CD14-positive monocyte (primary cell): ENCODE data around the gene PARVB. TPM values are rescaled to one million over a fixed set of nuclear protein-coding genes. Genes with fewer than 3 reads are reported as not detected.

Source experiments
- DNase-seq, 3 donors: peaks; one replicate each; pipeline ENCODE4 v3.0.0-alpha.2; 2011 to 2022
- H2AFZ ChIP-seq: 2 replicates; pipeline ENCODE4 v1.6.0; 2012; ENCODE audit warnings: mild to moderate bottlenecking, low read depth, low read length, inconsistent platforms; ENCODE audit not compliant: insufficient read depth, poor library complexity, severe bottlenecking
- H3K27ac ChIP-seq, 2 donors: 1 replicate in 1 of 2; 2 replicates in 1 of 2; pipeline ENCODE4 v1.5.1; 2012 to 2013; ENCODE audit warnings: low read length in 2 of 2, control low read depth in 1 of 2, inconsistent platforms in 1 of 2, low read depth in 1 of 2, mild to moderate bottlenecking in 1 of 2
- H3K27me3 ChIP-seq, 2 donors: one replicate each; pipeline versions ENCODE4 v1.6.0 to v1.6.1; 2011 to 2013; ENCODE audit warnings: low read length in 2 of 2; ENCODE audit not compliant: control insufficient read depth in 2 of 2, insufficient read depth in 2 of 2
- H3K36me3 ChIP-seq, 2 donors: replicated peaks in 1 of 2; 1 replicate in 1 of 2; 2 replicates in 1 of 2; pipeline versions ENCODE4 v1.5.1 to v1.6.1; 2012 to 2013; ENCODE audit warnings: low read length in 2 of 2, control low read depth in 1 of 2, inconsistent platforms in 1 of 2, mild to moderate bottlenecking in 1 of 2; ENCODE audit not compliant: insufficient read depth in 2 of 2, control insufficient read depth in 1 of 2
- H3K4me1 ChIP-seq, 2 donors: 1 replicate in 1 of 2; 2 replicates in 1 of 2; pipeline versions ENCODE4 v1.5.1 to v1.6.1; 2012 to 2013; ENCODE audit warnings: low read length in 2 of 2, control low read depth in 1 of 2, inconsistent platforms in 1 of 2, mild to moderate bottlenecking in 1 of 2, moderate library complexity in 1 of 2; ENCODE audit not compliant: insufficient read depth in 2 of 2, control insufficient read depth in 1 of 2
- H3K4me2 ChIP-seq: replicated peaks from 2 replicates; pipeline ENCODE3; 2012; ENCODE audit warnings: low read length, moderate library complexity, mild to moderate bottlenecking; ENCODE audit not compliant: poor library complexity, severe bottlenecking; ENCODE audit errors: extremely low read depth
- H3K4me3 ChIP-seq, 3 experiments: fragments of 200-600 bp in 1 of 3; sonication (generic) in 1 of 3; replicated peaks in 1 of 3; 1 replicate in 2 of 3; 2 replicates in 1 of 3; pipeline ENCODE4 v1.5.1; 2011 to 2013; ENCODE audit warnings: low read length in 3 of 3, mild to moderate bottlenecking in 3 of 3, control low read depth in 2 of 3, low read depth in 2 of 3, inconsistent platforms in 1 of 3, moderate library complexity in 1 of 3
- H3K79me2 ChIP-seq: 2 replicates; pipeline ENCODE4 v1.6.0; 2012; ENCODE audit warnings: mild to moderate bottlenecking, control low read depth, inconsistent platforms, low read length, moderate library complexity; ENCODE audit not compliant: insufficient read depth
- H3K9ac ChIP-seq: 2 replicates; pipeline ENCODE4 v1.6.0; 2017; ENCODE audit warnings: low read length, mild to moderate bottlenecking; ENCODE audit not compliant: insufficient read depth, poor library complexity, severe bottlenecking
- H3K9me3 ChIP-seq, 2 donors: replicated peaks in 1 of 2; 1 replicate in 1 of 2; 2 replicates in 1 of 2; pipeline versions ENCODE4 v1.5.1 to v1.6.1; 2012 to 2013; ENCODE audit warnings: low read length in 2 of 2, control low read depth in 1 of 2; ENCODE audit not compliant: control insufficient read depth in 1 of 2, insufficient read depth in 1 of 2
- H4K20me1 ChIP-seq: 2 replicates; pipeline ENCODE4 v1.6.0; 2012; ENCODE audit warnings: mild to moderate bottlenecking, low read length, control low read depth, moderate library complexity; ENCODE audit not compliant: insufficient read depth
- H3K27ac Mint-ChIP-seq, 7 donors: one replicate each; pipeline ENCODE4 v1.8.0; 2020; ENCODE audit warnings: mild to moderate bottlenecking in 7 of 7, mixed read lengths in 7 of 7, moderate library complexity in 6 of 7, inconsistent platforms in 2 of 7
- H3K27me3 Mint-ChIP-seq, 3 donors: one replicate each; pipeline ENCODE4 v1.8.0; 2021 to 2022; ENCODE audit warnings: low read depth in 3 of 3, mild to moderate bottlenecking in 3 of 3, mixed read lengths in 3 of 3, moderate library complexity in 3 of 3, inconsistent platforms in 1 of 3
- H3K36me3 Mint-ChIP-seq, 2 donors: one replicate each; pipeline ENCODE4 v1.8.0; 2020; ENCODE audit warnings: mixed read lengths in 2 of 2, inconsistent platforms in 1 of 2, mild to moderate bottlenecking in 1 of 2
- H3K4me1 Mint-ChIP-seq: one replicate; pipeline ENCODE4 v1.8.0; 2020; ENCODE audit warnings: mild to moderate bottlenecking, mixed read lengths
- H3K4me3 Mint-ChIP-seq, 2 donors: one replicate each; pipeline ENCODE4 v1.8.0; 2020; ENCODE audit warnings: mild to moderate bottlenecking in 2 of 2, mixed read lengths in 2 of 2, moderate library complexity in 1 of 2
- H3K9me3 Mint-ChIP-seq, 7 donors: one replicate each; pipeline ENCODE4 v1.8.0; 2020 to 2022; ENCODE audit warnings: mixed read lengths in 7 of 7, mild to moderate bottlenecking in 6 of 7, moderate library complexity in 6 of 7, inconsistent platforms in 2 of 7
- CTCF ChIP-seq: fragments of 200-600 bp; IDR thresholded peaks from one replicate; pipeline ENCODE4 v1.8.0; 2022; ENCODE audit warnings: antibody characterized with exemption, mild to moderate bottlenecking
- WGBS: methylation state at CpG from one replicate; pipeline ENCODE4 v1.1.5; 2013; ENCODE audit warnings: missing lambda C conversion rate; ENCODE audit not compliant: insufficient coverage; 5-methylcytosine and 5-hydroxymethylcytosine counted together
- intact Hi-C, 2 donors: fragments of 100-400 bp; cut with micrococcal nuclease; formaldehyde crosslinking; loops; one replicate each; pipeline versions ENCODE4 v1.15.0 to v1.15.1; 2023
- polyA plus RNA-seq, 3 donors: library from polyadenylated mRNA; depleted of rRNA in 1 of 3; unstranded in 2 of 3; stranded (reverse) in 1 of 3; fragments of 300-500 nt in 2 of 3; fragments of >200 nt in 1 of 3; fragmentation: Illumina TruSeq in 2 of 3; gene quantifications; 1 replicate in 2 of 3; 2 replicates in 1 of 3; pipeline ENCODE4 v1.2.3, GENCODE V29; 2012 to 2021

The PARVB gene
- polyA plus RNA-seq, 3 donors: 13.4 to 38.5 (median 17.9) TPM

- 100% methylated on average over 10 of the region's 11 CpGs for WGBS
- Mint-ChIP-seq H3K27me3 (peaks cover 0 to 2% (median 2%) of the 10 kb centered on the region in 3 donors), H3K4me1 (peaks cover 18% of the 10 kb centered on the region), H3K27ac (no peak overlapping the region), H3K36me3 (peaks cover 40 to 48% of the 10 kb centered on the region in 2 donors), H3K4me3 (no peak overlapping the region), H3K9me3 (no peaks in the 10 kb centered on the region)
- Histone ChIP-seq H3K9ac (no peak overlapping the region), H3K4me1 (peaks cover 11 to 12% of the 10 kb centered on the region in 2 donors), H3K9me3 (no peaks in the 10 kb centered on the region), H3K79me2 (no peaks in the 10 kb centered on the region), H3K27me3 (no peaks in the 10 kb centered on the region), H3K4me3 (no peak overlapping the region), H2AFZ (no peak overlapping the region), H4K20me1 (no peaks in the 10 kb centered on the region), H3K36me3 (peaks cover 11 to 44% of the 10 kb centered on the region in 2 donors), H3K27ac (no peak overlapping the region), H3K4me2 (no peak overlapping the region)
- intact Hi-C loops: no loop called here
- no peak for TF ChIP-seq CTCF
- no peak for DNase-seq
Measured at GRCh38 chr22:44161673-44162072, 137.6 kb downstream of the PARVB start.

GRCh38 chr22:44162960-44163359, 138.9 kb downstream of the PARVB start:
- no peak overlapping the region for H3K27ac Mint-ChIP-seq
- intact Hi-C loops: no loop called here
- no peaks in the 10 kb centered on the region for H3K9me3 ChIP-seq
- H3K27me3 ChIP-seq: no peaks in the 10 kb centered on the region
- H3K4me1 ChIP-seq: peaks cover 11 to 12% of the 10 kb centered on the region in 2 donors
- peaks cover 0 to 4% (median 2%) of the 10 kb centered on the region in 3 donors for H3K27me3 Mint-ChIP-seq
- H3K4me1 Mint-ChIP-seq: peaks cover 18% of the 10 kb centered on the region
- H3K9me3 Mint-ChIP-seq: no peaks in the 10 kb centered on the region
- TF ChIP-seq CTCF: no peak
- no peak overlapping the region for H3K27ac ChIP-seq
- H3K4me3 ChIP-seq: no peak overlapping the region
- H4K20me1 ChIP-seq: no peaks in the 10 kb centered on the region
- DNase-seq: no peak
- H3K9ac ChIP-seq: no peak overlapping the region
- H3K79me2 ChIP-seq: no peaks in the 10 kb centered on the region
- no peak overlapping the region for H3K4me3 Mint-ChIP-seq
- no peak overlapping the region for H3K4me2 ChIP-seq
- no peak overlapping the region for H2AFZ ChIP-seq
- H3K36me3 ChIP-seq: peaks cover 11 to 36% of the 10 kb centered on the region in 2 donors
- 96% methylated on average over 8 of the region's 13 CpGs for WGBS
- peaks cover 36 to 49% of the 10 kb centered on the region in 2 donors for H3K36me3 Mint-ChIP-seq
